Fibroblast of skin of back (primary cell): ENCODE data around the gene BYSL.

Experiments used
- DNase-seq: peaks from one replicate; pipeline ENCODE4 v3.0.0-alpha.2; 2013

Gene BYSL

DNA sequence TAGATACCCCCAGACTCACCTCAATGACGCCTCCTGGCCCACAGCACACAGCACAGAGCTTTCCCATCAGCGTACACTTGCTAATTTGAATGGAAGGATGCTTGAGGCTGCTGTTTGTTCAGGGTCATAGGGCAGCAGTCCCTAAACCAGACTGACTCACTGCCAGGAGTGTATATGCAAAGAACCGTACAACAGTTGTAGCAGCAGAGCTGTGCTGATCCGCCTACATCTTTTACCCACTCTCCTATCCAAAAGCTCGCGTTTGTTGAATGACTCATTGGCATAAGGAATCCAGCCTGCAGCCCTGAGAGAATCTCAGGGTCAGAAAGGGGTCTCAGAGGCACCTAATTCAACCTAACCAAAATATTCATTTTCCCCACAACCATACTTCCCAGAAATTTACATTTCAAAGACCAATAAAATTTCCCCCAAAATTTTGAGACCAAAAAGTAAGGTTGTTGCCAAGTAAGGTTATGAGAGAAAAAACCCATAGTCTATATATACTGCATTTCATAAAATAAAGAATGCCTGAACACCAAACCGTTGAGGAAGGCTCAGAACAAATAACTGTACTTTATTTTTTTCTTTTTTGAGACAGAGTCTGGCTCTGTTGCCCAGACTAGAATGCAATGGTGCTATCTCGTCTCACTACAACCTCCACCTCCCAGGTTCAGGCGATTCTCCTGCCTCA lies 55.6 kb downstream of the BYSL start:
- DNase-seq: peak; percentile 18
